ENCODE results near the gene BRINP2. TPM values are rescaled to one million over a fixed set of nuclear protein-coding genes. Genes with fewer than 3 reads are reported as not detected.

Gene BRINP2, protein sequence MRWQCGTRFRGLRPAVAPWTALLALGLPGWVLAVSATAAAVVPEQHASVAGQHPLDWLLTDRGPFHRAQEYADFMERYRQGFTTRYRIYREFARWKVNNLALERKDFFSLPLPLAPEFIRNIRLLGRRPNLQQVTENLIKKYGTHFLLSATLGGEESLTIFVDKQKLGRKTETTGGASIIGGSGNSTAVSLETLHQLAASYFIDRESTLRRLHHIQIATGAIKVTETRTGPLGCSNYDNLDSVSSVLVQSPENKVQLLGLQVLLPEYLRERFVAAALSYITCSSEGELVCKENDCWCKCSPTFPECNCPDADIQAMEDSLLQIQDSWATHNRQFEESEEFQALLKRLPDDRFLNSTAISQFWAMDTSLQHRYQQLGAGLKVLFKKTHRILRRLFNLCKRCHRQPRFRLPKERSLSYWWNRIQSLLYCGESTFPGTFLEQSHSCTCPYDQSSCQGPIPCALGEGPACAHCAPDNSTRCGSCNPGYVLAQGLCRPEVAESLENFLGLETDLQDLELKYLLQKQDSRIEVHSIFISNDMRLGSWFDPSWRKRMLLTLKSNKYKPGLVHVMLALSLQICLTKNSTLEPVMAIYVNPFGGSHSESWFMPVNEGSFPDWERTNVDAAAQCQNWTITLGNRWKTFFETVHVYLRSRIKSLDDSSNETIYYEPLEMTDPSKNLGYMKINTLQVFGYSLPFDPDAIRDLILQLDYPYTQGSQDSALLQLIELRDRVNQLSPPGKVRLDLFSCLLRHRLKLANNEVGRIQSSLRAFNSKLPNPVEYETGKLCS
- total RNA-seq (under 1 TPM; 0.17 to 0.33 (median 0.20) TPM), polyA plus RNA-seq (0.20 TPM)
- long read RNA-seq, donor 1, partial matches to known transcripts: 0 of 1 reads
- long read RNA-seq, donor 1, other reads (novel, unspliced or antisense): 1 of 1 reads
- long read RNA-seq, donor 2, partial matches to known transcripts: 0 of 1 reads
- long read RNA-seq, donor 2, other reads (novel, unspliced or antisense): 1 of 1 reads
- long read RNA-seq, donor 3, partial matches to known transcripts: 0 of 1 reads
- long read RNA-seq, donor 3, other reads (novel, unspliced or antisense): 1 of 1 reads
- long read RNA-seq, donor 4, partial matches to known transcripts: 0 of 1 reads
- long read RNA-seq, donor 4, other reads (novel, unspliced or antisense): 1 of 1 reads

DNA sequence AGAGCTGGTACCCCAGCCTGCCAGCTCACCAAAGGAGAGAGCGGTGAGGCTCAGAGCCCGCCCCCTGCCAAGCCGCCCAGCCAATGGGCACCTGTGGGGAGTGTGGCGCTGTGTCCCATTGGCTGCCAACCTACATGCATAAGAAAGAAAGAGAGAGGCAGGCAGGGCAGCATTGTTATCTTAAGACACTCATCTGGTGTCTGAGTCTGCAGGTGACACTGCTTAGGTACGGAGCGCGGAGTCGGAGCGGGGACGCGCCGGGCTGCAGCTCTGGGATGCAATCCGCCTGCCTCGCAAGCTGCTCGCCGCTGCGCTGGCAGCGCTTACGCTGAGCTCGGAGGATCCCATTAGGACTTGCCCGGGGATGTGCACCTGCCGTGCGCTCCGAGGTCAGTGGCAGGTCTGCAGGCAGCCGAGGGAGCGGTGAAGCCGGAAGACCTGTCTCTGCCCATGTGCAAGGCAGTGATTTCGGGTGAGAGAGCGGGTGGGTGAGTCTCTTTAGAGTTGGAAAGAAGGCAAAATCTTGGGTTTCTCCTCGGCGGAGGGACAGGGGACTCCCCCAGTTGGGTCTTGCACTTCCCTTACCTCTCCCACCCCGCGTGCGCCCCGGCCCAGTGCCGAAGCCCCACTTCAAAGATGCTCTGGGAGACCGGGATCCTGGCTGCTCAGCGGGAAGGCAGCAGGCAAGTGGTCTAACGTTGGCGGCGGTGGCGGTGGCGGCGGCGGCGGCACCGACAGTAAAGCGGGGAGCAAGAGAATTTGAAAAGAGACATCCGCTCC lies at the start of gene BRINP2:
Gene BRINP2, plus strand, starts transcription at position 203 of the 780 bp plus-strand sequence. CDS start 58,919 bp downstream, outside the sequence.
- 2% methylated on average over 49 of the region's 49 CpGs for WGBS
- intact Hi-C loops (cut with DNase I): no loop called here
- peak; percentile 85 to 89 for ATAC-seq
- no peak within 1 kb of the TSS for H3K27ac ChIP-seq (ENCODE audit: low read length)
- H3K4me1 ChIP-seq (ENCODE audit: control insufficient read depth, insufficient read depth, low read length): no peaks in the 10 kb centered on the region
- H3K27me3 ChIP-seq (ENCODE audit: control insufficient read depth, insufficient read depth): no peaks in the 10 kb centered on the region
- DNase-seq: peak; percentile 27 to 75 (median 70)
- peak within 1 kb of the TSS; percentile 1 for H3K4me3 ChIP-seq (ENCODE audit: low read length)
- no peaks in the 10 kb centered on the region for H3K9me3 ChIP-seq (ENCODE audit: control insufficient read depth, low read length)

DNA sequence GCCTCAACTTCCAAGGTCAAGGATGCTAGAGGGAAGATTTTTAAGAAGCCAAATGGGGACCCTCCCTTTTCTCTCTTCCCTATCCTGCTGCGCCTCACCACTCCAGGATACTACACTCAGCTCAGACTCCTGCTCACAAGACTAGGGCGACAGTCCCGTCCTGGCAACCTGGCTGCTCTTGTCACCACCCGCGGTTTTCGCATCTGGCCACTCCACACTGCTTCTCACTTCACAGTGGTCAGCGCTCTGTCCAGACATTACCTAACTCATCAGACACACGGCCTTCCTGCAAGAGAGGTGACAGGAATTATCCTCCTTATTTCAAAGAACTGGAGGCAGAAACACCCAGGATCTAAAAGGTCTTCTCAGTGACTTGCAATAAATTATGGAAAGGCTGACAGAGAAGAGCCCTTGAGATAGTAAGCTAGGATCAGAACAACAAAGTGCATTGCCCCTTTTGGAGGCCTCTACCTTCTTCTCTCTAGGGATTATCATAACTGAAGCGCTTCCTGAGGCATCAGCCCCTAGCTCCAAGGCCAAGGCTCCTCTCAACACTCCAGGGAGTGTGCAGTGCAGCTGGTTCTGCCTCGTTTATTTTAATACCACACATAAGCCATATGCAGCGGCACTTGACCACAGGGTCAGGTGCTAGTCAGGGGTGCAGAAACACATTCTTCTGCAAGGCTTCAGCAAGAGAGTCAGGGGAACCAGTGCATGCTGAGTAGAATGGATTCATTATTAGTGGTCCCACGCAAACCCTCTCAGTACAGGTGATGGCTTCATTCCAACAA lies 48.1 kb upstream of the BRINP2 start:
- intact Hi-C loops (cut with DNase I): no loop called here
- Histone ChIP-seq H3K4me1 (ENCODE audit: control insufficient read depth, insufficient read depth, low read length) (no peaks in the 10 kb centered on the region), H3K27ac (ENCODE audit: low read length) (no peak overlapping the region), H3K27me3 (ENCODE audit: control insufficient read depth, insufficient read depth) (peaks cover 4% of the 10 kb centered on the region), H3K9me3 (ENCODE audit: control insufficient read depth, low read length) (no peaks in the 10 kb centered on the region), H3K4me3 (ENCODE audit: low read length) (no peak overlapping the region)
- ATAC-seq (no peak), DNase-seq (no peak)
- WGBS: 84% methylated on average over 12 of the region's 12 CpGs

DNA sequence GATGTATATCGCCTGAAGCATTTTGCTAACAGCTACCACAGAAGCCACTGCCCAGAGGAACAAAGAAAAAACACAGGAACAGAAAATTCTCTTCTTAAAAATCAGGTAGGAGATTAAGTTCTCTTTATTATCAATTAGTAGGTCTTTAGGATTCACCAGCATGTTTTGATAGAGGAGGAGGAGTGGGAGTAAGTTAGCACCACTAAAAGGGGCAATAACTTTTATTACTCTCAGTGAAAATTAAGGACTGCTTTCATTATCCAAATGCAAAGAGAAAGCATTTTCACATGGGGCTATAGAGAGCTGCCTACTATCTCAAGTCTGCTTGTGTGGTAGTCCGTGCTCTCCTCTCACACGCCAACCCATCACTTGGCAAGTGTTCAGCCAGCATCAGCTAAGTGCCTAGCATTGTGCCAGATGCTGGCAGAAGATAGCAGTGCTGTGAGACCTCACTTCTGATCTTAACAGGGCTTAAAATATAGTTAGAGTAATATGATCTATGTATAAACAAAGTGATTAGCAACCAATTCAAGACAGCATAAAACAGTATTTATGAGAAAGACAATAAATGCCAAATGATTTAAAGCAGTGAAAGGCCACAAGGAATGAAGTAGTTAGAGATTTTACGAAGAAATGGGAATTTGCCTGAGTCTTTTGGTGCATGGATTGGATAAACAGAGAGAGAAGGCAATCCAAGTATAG lies 46.0 kb upstream of the BRINP2 start:
- 82% methylated on average over 4 of the region's 4 CpGs for WGBS
- H3K4me1 ChIP-seq (ENCODE audit: control insufficient read depth, insufficient read depth, low read length): no peaks in the 10 kb centered on the region
- ATAC-seq (no peak), DNase-seq (no peak)
- no peak overlapping the region for H3K4me3 ChIP-seq (ENCODE audit: low read length)
- no peak overlapping the region for H3K27ac ChIP-seq (ENCODE audit: low read length)
- intact Hi-C loops (cut with DNase I): no loop called here
- H3K9me3 ChIP-seq (ENCODE audit: control insufficient read depth, low read length): no peaks in the 10 kb centered on the region
- H3K27me3 ChIP-seq (ENCODE audit: control insufficient read depth, insufficient read depth): peaks cover 4% of the 10 kb centered on the region

DNA sequence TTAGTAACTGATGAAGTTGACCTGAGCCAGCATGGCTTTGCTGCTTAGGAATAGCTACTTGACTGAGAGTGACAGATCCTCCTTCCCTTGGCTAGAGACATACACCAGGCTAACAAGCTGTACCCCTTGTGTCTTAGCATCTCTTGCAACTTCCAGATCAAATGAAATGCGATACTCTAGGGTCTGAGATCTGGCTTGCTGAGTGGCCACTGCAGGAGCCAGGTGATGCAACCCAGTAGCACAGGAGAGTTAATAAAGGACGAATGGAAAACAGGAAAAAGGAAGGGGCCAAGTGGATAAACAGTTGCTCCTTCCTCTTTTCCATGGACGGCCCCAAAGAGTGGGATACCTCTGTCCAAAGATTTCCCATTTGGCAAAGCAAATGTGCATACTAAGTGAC lies 44.5 kb upstream of the BRINP2 start:
- intact Hi-C loops (cut with DNase I): no loop called here
- ATAC-seq (no peak), DNase-seq (no peak)
- H3K4me1 ChIP-seq (ENCODE audit: control insufficient read depth, insufficient read depth, low read length): no peaks in the 10 kb centered on the region
- H3K9me3 ChIP-seq (ENCODE audit: control insufficient read depth, low read length): no peaks in the 10 kb centered on the region
- no peak overlapping the region for H3K27ac ChIP-seq (ENCODE audit: low read length)
- peaks cover 4% of the 10 kb centered on the region for H3K27me3 ChIP-seq (ENCODE audit: control insufficient read depth, insufficient read depth)
- H3K4me3 ChIP-seq (ENCODE audit: low read length): no peak overlapping the region
- WGBS: 68% methylated on average over 3 of the region's 3 CpGs

DNA sequence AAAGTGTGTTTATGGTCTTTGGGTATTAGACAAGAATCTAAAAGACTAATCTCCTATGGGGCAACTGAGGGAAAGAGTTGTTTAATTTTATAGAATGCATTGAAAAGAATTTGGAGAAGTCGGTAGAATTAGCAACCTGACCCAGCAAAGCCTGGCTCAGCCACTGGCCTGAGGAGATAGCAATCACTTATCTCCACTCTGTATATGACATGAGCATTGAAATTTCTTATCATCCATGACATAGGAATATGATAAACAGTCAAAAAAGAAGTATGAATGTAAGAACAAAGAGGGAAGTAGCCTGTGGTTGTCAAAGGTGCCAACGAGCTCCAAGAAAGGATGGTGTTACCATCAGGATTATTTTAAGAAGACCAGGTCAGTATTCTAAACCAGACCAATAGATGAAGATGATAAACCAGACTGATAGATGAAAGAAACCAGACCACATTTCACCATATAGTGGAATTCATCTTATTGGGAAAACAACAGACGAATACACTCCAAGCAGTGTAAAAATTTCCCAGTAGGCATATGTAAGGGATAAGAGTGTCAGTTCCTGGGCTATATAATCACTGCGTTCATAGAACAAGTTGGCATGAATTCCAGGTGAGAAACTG lies 42.0 kb upstream of the BRINP2 start:
- DNase-seq (no peak), ATAC-seq (no peak)
- Histone ChIP-seq H3K4me3 (ENCODE audit: low read length) (no peak overlapping the region), H3K9me3 (ENCODE audit: control insufficient read depth, low read length) (no peaks in the 10 kb centered on the region), H3K4me1 (ENCODE audit: control insufficient read depth, insufficient read depth, low read length) (no peaks in the 10 kb centered on the region), H3K27me3 (ENCODE audit: control insufficient read depth, insufficient read depth) (no peaks in the 10 kb centered on the region), H3K27ac (ENCODE audit: low read length) (no peak overlapping the region)
- WGBS: 78% methylated on average over 4 of the region's 4 CpGs
- intact Hi-C loops (cut with DNase I): no loop called here

DNA sequence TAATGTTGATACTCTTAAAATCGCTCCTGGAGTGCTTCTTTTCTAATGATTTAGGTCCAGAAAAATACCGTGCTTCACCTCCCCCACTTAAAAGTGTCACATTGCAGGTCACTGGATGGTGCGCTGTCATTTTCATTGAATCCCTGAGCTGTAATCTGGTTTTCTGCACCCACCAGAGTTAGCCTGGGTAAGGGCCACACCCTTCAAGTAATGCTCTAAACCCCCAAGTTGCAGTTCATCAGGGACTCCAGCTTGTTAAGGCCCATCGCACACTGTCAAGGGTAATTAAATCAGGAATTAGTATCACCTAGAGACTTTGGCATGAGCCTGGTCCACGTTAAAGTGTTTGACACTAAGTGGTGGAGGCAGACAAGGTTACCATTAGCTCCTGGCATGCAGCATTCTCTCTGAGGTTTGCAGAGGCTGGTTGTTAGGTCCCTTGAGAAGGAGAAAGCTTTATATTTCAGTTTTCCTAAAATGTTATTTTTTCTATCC lies 40.3 kb upstream of the BRINP2 start:
- H3K4me1 ChIP-seq (ENCODE audit: control insufficient read depth, insufficient read depth, low read length): no peaks in the 10 kb centered on the region
- WGBS: 73% methylated on average over 5 of the region's 5 CpGs
- H3K27ac ChIP-seq (ENCODE audit: low read length): no peak overlapping the region
- ATAC-seq: no peak
- no peaks in the 10 kb centered on the region for H3K9me3 ChIP-seq (ENCODE audit: control insufficient read depth, low read length)
- intact Hi-C loops (cut with DNase I): no loop called here
- no peak for DNase-seq
- H3K4me3 ChIP-seq (ENCODE audit: low read length): no peak overlapping the region
- no peaks in the 10 kb centered on the region for H3K27me3 ChIP-seq (ENCODE audit: control insufficient read depth, insufficient read depth)

DNA sequence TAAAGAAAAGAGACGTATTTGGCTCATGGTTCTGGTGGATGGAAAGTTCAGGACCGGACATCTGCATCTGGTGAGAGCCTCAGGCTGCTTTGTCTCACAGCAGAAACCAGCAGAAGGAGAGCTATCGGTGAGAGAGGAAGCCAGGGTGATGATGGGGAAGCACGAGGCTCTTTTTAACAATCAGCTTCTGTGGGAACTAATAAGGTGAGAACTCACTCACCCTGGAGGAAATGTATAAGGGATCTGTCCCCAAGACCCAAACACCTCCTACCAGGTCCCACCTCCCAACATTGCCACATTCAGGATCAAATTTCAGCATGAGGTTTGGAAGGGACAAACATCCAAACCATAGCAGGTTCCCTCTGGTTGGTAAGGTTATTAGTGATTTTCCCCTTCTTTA lies 39.0 kb upstream of the BRINP2 start:
- DNase-seq: no peak
- no peaks in the 10 kb centered on the region for H3K27me3 ChIP-seq (ENCODE audit: control insufficient read depth, insufficient read depth)
- H3K9me3 ChIP-seq (ENCODE audit: control insufficient read depth, low read length): no peaks in the 10 kb centered on the region
- intact Hi-C loops (cut with DNase I): no loop called here
- WGBS: 66% methylated on average over 4 of the region's 4 CpGs
- no peak overlapping the region for H3K27ac ChIP-seq (ENCODE audit: low read length)
- no peak overlapping the region for H3K4me3 ChIP-seq (ENCODE audit: low read length)
- ATAC-seq: no peak
- H3K4me1 ChIP-seq (ENCODE audit: control insufficient read depth, insufficient read depth, low read length): no peaks in the 10 kb centered on the region

DNA sequence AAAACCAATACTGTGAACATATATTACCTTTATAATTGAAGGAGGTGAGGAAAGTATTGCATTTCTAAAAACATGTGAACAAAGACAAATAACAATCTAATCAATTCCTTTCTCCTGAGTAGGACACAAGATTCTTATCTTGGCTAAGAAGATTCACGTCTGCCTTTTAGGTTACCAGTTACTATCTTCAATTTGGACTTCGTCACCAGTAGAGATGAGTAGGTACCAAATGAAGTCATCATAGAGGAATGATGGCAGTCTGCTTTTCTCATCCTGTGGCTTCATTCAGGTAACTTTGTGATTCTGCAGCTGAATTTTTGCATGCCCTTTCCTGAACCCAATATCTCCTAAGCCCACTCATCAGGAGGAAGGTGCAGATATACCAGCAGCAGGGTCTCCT lies 38.6 kb upstream of the BRINP2 start:
- H3K27ac ChIP-seq (ENCODE audit: low read length): no peak overlapping the region
- ATAC-seq: no peak
- no peaks in the 10 kb centered on the region for H3K4me1 ChIP-seq (ENCODE audit: control insufficient read depth, insufficient read depth, low read length)
- H3K4me3 ChIP-seq (ENCODE audit: low read length): no peak overlapping the region
- WGBS: 76% methylated on average over 2 of the region's 2 CpGs
- intact Hi-C loops (cut with DNase I): no loop called here
- no peak for DNase-seq
- H3K27me3 ChIP-seq (ENCODE audit: control insufficient read depth, insufficient read depth): no peaks in the 10 kb centered on the region
- H3K9me3 ChIP-seq (ENCODE audit: control insufficient read depth, low read length): no peaks in the 10 kb centered on the region

DNA sequence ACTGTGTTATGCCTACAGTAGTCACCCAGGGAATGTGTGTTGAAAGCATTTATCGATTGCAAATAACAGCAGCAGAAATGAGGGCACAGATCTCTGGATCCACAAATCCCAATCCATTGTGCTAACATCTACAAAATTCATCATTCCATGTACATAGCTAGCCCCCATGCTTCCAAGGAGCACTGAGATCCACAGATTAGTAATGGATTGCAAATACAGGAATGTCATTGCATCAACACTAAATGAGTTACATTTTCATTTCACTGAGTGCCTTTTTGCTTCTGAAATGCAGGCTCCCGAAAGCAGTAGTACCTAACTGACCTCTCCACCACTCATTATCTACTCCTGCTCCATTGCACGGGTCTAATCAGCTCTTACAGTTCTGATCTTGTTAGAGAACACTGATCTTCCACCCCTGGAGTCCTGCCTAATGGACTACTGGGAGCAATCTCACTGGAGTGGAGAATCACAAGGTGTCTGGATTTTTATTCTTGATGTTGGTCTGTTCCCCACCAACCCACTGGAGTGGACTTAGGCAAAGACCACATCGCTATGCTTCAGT lies 36.7 kb upstream of the BRINP2 start:
- 73% methylated on average over 4 of the region's 4 CpGs for WGBS
- H3K27me3 ChIP-seq (ENCODE audit: control insufficient read depth, insufficient read depth): no peaks in the 10 kb centered on the region
- no peaks in the 10 kb centered on the region for H3K9me3 ChIP-seq (ENCODE audit: control insufficient read depth, low read length)
- no peak overlapping the region for H3K27ac ChIP-seq (ENCODE audit: low read length)
- ATAC-seq: no peak
- H3K4me1 ChIP-seq (ENCODE audit: control insufficient read depth, insufficient read depth, low read length): no peaks in the 10 kb centered on the region
- intact Hi-C loops (cut with DNase I): no loop called here
- DNase-seq: no peak
- H3K4me3 ChIP-seq (ENCODE audit: low read length): no peak overlapping the region
